K562 (cell line): ENCODE results near the gene RAB43. TPM values are rescaled to one million over a fixed set of nuclear protein-coding genes. Genes with fewer than 3 reads are reported as not detected.

Source experiments
- ATAC-seq: fragments of 200-7000 bp; cut with Tn5 transposase; 3 replicates; pipeline ENCODE4 v1.9.1; 2020; ENCODE audit warnings: moderate library complexity
- BruUV-seq: library from RNA; stranded (reverse); fragments of 400-500 nt; replicated peaks from 2 replicates; lab custom pipeline; 2021; lab: Mats Ljungman, UMichigan
- CTCF ChIA-PET: fragments of 300-600 bp; formaldehyde crosslinking; extraction: SDS; loops from one replicate; lab custom pipeline; 2021; ENCODE audit warnings: low intra/inter-chr PET ratio; lab: Yijun Ruan, JAX
- POLR2A ChIA-PET: fragments of 300-600, 350-650 bp; sonication (Branson Sonifier 250); formaldehyde crosslinking; extraction: SDS; loops from one replicate; lab custom pipeline; 2021; ENCODE audit warnings: antibody characterized with exemption, inconsistent platforms; lab: Yijun Ruan, JAX
- DNase-seq, 4 experiments: peaks; one replicate each; pipeline versions ENCODE4 v3.0.0 to v3.0.0-alpha.2; 2011 to 2018; ENCODE audit warnings: low spot score in 3 of 4, mixed read lengths in 3 of 4; ENCODE audit errors: extremely low read depth in 1 of 4
- FAIRE-seq: peaks from 2 replicates; lab custom pipeline; 2011; peaks lifted over from hg19 to GRCh38; lab: Jason Lieb, UNC
- H2AFZ ChIP-seq: 2 replicates; pipeline ENCODE4 v1.6.0; 2011; ENCODE audit warnings: low read depth, low read length, control low read depth, inconsistent platforms
- H3K27ac ChIP-seq: fragments of 200-600 bp; 3 replicates; pipeline ENCODE4 v1.8.0; 2011; ENCODE audit warnings: low read depth, mild to moderate bottlenecking, control low read depth, inconsistent platforms, low read length, moderate library complexity, mixed read lengths; ENCODE audit errors: extremely low read depth
- H3K27me3 ChIP-seq, 2 experiments: fragments of 300-600 bp in 1 of 2; 2 replicates in 1 of 2; 3 replicates in 1 of 2; pipeline versions ENCODE4 v1.6.0 to v1.8.0; 2011; ENCODE audit warnings: inconsistent platforms in 2 of 2, low read length in 2 of 2, mild to moderate bottlenecking in 1 of 2, mixed read lengths in 1 of 2, moderate library complexity in 1 of 2; ENCODE audit not compliant: control insufficient read depth in 2 of 2, insufficient read depth in 2 of 2
- H3K36me3 ChIP-seq: fragments of 300-600 bp; 3 replicates; pipeline ENCODE4 v1.8.0; 2011; ENCODE audit warnings: mild to moderate bottlenecking, low read length, inconsistent platforms; ENCODE audit not compliant: control insufficient read depth, insufficient read depth
- H3K4me1 ChIP-seq, 2 experiments: fragments of 200-600 bp in 1 of 2; replicated peaks in 1 of 2; 2 replicates in 1 of 2; 3 replicates in 1 of 2; pipeline versions ENCODE4 v1.5.1 to v1.8.0; 2011; ENCODE audit warnings: inconsistent platforms in 2 of 2, low read length in 2 of 2, mild to moderate bottlenecking in 1 of 2, mixed read lengths in 1 of 2, moderate library complexity in 1 of 2; ENCODE audit not compliant: control insufficient read depth in 2 of 2, insufficient read depth in 2 of 2
- H3K4me2 ChIP-seq: 2 replicates; pipeline ENCODE4 v1.6.1; 2011; ENCODE audit warnings: low read length, control low read depth, inconsistent platforms, mixed read lengths; ENCODE audit not compliant: insufficient read depth
- H3K4me3 ChIP-seq: fragments of 200-600 bp; sonication (generic), shearing (Covaris generic); 2 replicates; pipeline ENCODE4 v1.5.1; 2016; ENCODE audit warnings: control low read depth, inconsistent platforms
- H3K79me2 ChIP-seq: fragments of 200-600 bp; 3 replicates; pipeline ENCODE4 v1.8.0; 2011; ENCODE audit warnings: low read length, inconsistent platforms; ENCODE audit not compliant: control insufficient read depth, insufficient read depth
- H3K9ac ChIP-seq, 2 experiments: 2 replicates each; pipeline versions ENCODE4 v1.6.0 to v1.6.1; 2011; ENCODE audit warnings: low read depth in 2 of 2, low read length in 2 of 2, control low read depth in 1 of 2, inconsistent platforms in 1 of 2, mild to moderate bottlenecking in 1 of 2, mixed read lengths in 1 of 2; ENCODE audit not compliant: insufficient read depth in 1 of 2
- H3K9me1 ChIP-seq: one replicate; pipeline ENCODE4 v1.6.0; 2011; ENCODE audit warnings: inconsistent platforms, mild to moderate bottlenecking, low read length, moderate library complexity; ENCODE audit not compliant: control insufficient read depth, insufficient read depth
- H3K9me3 ChIP-seq: replicated peaks from 2 replicates; pipeline ENCODE4 v1.5.1; 2011; ENCODE audit warnings: low read depth, low read length, inconsistent platforms; ENCODE audit not compliant: control insufficient read depth, insufficient read depth
- H4K20me1 ChIP-seq: replicated peaks from 2 replicates; pipeline ENCODE4 v1.6.1; 2011; ENCODE audit warnings: low read length, inconsistent platforms, mixed read lengths; ENCODE audit not compliant: control insufficient read depth, insufficient read depth
- ETV6 ChIP-seq, 3 experiments: fragments of 150-350 bp in 1 of 3; sonication (generic) in 1 of 3; formaldehyde crosslinking in 1 of 3; IDR thresholded peaks; 2 replicates each; pipeline versions ENCODE4 v1.6.1 to v1.8.0; 2014 to 2022; ENCODE audit warnings: borderline replicate concordance in 2 of 3, low read depth in 2 of 3, antibody characterized with exemption in 1 of 3, low read length in 1 of 3, mild to moderate bottlenecking in 1 of 3, missing genetic modification reagents in 1 of 3
- EZH2 ChIP-seq: IDR thresholded peaks from 2 replicates; pipeline ENCODE4 v1.6.1; 2012; ENCODE audit warnings: low read depth, mild to moderate bottlenecking, inconsistent platforms, low read length, borderline replicate concordance
- GATAD2A ChIP-seq: fragments of 450-650 bp; IDR thresholded peaks from 2 replicates; pipeline ENCODE4 v1.6.1; 2017
- MCM7 ChIP-seq, 2 experiments: fragments of 450-650 bp; IDR thresholded peaks; 2 replicates each; pipeline ENCODE4 v1.6.1; 2016 to 2018
- PPARD ChIP-seq: fragments of 250-450 bp; sonication (Bioruptor Pico); IDR thresholded peaks from 2 replicates; pipeline ENCODE4 v1.8.0; 2022; ENCODE audit warnings: inconsistent platforms, mild to moderate bottlenecking, moderate library complexity
- TFE3 ChIP-seq: fragments of 450-650 bp; formaldehyde crosslinking; IDR thresholded peaks from 2 replicates; pipeline ENCODE4 v1.4.0; 2020; ENCODE audit warnings: mild to moderate bottlenecking, mixed read lengths
- ZNF407 ChIP-seq: fragments of 450-650 bp; IDR thresholded peaks from 2 replicates; pipeline ENCODE4 v1.6.1; 2016; ENCODE audit warnings: low read depth
- WGBS: fragments of 100-300 bp; shearing (Covaris generic); methylation state at CpG from one replicate; pipeline ENCODE4 v1.1.6; 2016; ENCODE audit warnings: low coverage, mixed read lengths; ENCODE audit not compliant: insufficient coverage; ENCODE audit errors: missing lambda C conversion rate; 5-methylcytosine and 5-hydroxymethylcytosine counted together
- in situ Hi-C: fragments of 300-500 bp; cut with MboI; formaldehyde crosslinking; loops from 4 replicates; pipeline ENCODE4 v1.15.0; 2018; ENCODE audit warnings: inconsistent platforms, mixed read lengths
- intact Hi-C: fragments of 100-400 bp; cut with micrococcal nuclease; formaldehyde crosslinking; loops from 2 replicates; pipeline ENCODE4 v1.14.2; 2022
- polyA plus RNA-seq, 8 experiments: library from polyadenylated mRNA; depleted of rRNA in 4 of 8; stranded (reverse) in 5 of 8; unstranded in 3 of 8; fragments of >200 nt; fragmentation: Nextera tagmentation in 2 of 8; fragmentation: Illumina TruSeq in 1 of 8; extraction: Ambion mirVana in 2 of 8; extraction: Trizol in 1 of 8; gene quantifications; 2 replicates each; pipeline versions ENCODE4 v1.2.1 to v1.2.3, GENCODE V29; 2011 to 2014; ENCODE audit warnings: inconsistent platforms in 1 of 8, missing spikeins in 1 of 8
- total RNA-seq, 7 experiments: library from RNA; depleted of rRNA in 6 of 7; stranded (reverse); fragments of >200 nt in 6 of 7; fragmentation: Illumina TruSeq in 2 of 7; extraction: Trizol in 2 of 7; gene quantifications; 2 replicates each; pipeline versions ENCODE4 v1.2.1 to v1.2.3, GENCODE V29; 2011 to 2021; ENCODE audit warnings: low replicate concordance in 1 of 7

The RAB43 gene
- total and polyA plus RNA-seq, 9 of the 15 experiments (the other 6 are each of a cell fraction or from before 2014, with no cell fraction given), result 0.04 to 6.8 (median 1.7) TPM; not detected in 2

GRCh38 chr3:129061888-129062834, 59.4 kb downstream of the RAB43 start (continued):
- TF ChIP-seq TFE3 (CRISPR knock-in tag), result no peak

- DNase-seq (no peak), ATAC-seq (no peak), FAIRE-seq (no peak)
- Histone ChIP-seq H2AFZ (no peak overlapping the region), H3K27me3 (no peaks in the 10 kb centered on the region), H3K27ac (no peak overlapping the region), H3K79me2 (no peaks in the 10 kb centered on the region), H3K9ac (no peak overlapping the region), H3K4me2 (no peak overlapping the region), H3K36me3 (no peaks in the 10 kb centered on the region), H3K4me1 (peaks cover 9 to 21% of the 10 kb centered on the region in 2 experiments; a peak in 4 of 5 replicates), H3K9me3 (no peaks in the 10 kb centered on the region), H3K4me3 (no peak overlapping the region), H3K9me1 (no peaks in the 10 kb centered on the region), H4K20me1 (no peaks in the 10 kb centered on the region)
- in situ Hi-C loops (no loop called here), intact Hi-C loops (no loop called here)
- BruUV-seq, result no TSS peak
- ChIA-PET CTCF (no interaction called here), POLR2A (no interaction called here)
- 78% methylated on average over 9 of the region's 19 CpGs for WGBS
- no peak for TF ChIP-seq GATAD2A
- no peak for TF ChIP-seq ZNF407
- TF ChIP-seq ETV6 (IDR thresholded peaks at IDR 0.05; ENCODE audit: borderline replicate concordance in 1 of 2, low read depth in 2 of 2, low read length in 1 of 2), result no peak
- TF ChIP-seq ETV6 (CRISPR knock-in tag; IDR thresholded peaks at IDR 0.05; ENCODE audit: borderline replicate concordance), result no peak
- no peak for TF ChIP-seq PPARD (CRISPR knock-in tag)
- TF ChIP-seq MCM7 (IDR thresholded peaks at IDR 0.05), result no peak
- TF ChIP-seq EZH2, result no peak
These were observed 60.3 kb downstream of the RAB43 start for GRCh38 chr3:129061023-129061887.
